Measurements from ENCODE around the gene DLG2.
A peak's percentile ranks its signal among the peaks of the same experiment; 100 is the strongest.

Gene DLG2

GRCh38 chr11:84747871-84748270, 879.3 kb downstream of the DLG2 start:
- Mint-ChIP-seq H3K4me1 (ENCODE audit: low read depth) (no peaks in the 10 kb centered on the region), H3K4me3 (no peak overlapping the region), H3K27ac (no peak overlapping the region), H3K36me3 (ENCODE audit: low read depth) (no peaks in the 10 kb centered on the region), H3K9me3 (peaks cover 9% of the 10 kb centered on the region), H3K27me3 (ENCODE audit: low read depth) (no peaks in the 10 kb centered on the region)
- DNase-seq (ENCODE audit: low spot score), result no peak

- no peak for DNase-seq (ENCODE audit: low spot score)
- Mint-ChIP-seq H3K4me1 (ENCODE audit: low read depth) (no peaks in the 10 kb centered on the region), H3K4me3 (no peak overlapping the region), H3K27me3 (ENCODE audit: low read depth) (no peaks in the 10 kb centered on the region), H3K36me3 (ENCODE audit: low read depth) (no peaks in the 10 kb centered on the region), H3K9me3 (peaks cover 21% of the 10 kb centered on the region), H3K27ac (no peak overlapping the region)
Measured at GRCh38 chr11:84740050-84740449, 887.1 kb downstream of the DLG2 start.

DNA sequence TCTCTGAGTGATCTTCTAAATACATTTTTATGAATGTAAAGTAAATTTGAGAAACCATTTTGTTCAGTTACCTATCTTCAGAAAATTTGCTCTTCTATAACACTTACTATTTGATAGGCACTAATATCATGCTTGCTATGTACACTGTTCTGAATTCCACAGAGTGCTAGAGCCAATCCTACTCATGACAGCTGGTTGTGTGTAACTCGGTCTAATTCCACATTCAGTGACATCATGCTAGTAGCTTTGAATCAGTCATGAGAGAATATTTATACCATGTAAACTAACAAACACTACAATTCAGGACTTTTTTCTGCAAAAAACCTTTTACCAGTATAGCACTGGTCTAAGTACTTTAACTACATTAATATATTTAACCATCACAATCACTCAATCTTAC, 902.9 kb downstream of the DLG2 start:
- no peaks in the 10 kb centered on the region for H3K36me3 Mint-ChIP-seq (ENCODE audit: low read depth)
- no peak overlapping the region for H3K4me3 Mint-ChIP-seq
- peaks cover 3% of the 10 kb centered on the region for H3K9me3 Mint-ChIP-seq
- H3K27ac Mint-ChIP-seq, result no peak overlapping the region
- H3K4me1 Mint-ChIP-seq (ENCODE audit: low read depth), result peaks cover 6% of the 10 kb centered on the region
- DNase-seq (ENCODE audit: low spot score), result no peak
- H3K27me3 Mint-ChIP-seq (ENCODE audit: low read depth), result peaks cover 6% of the 10 kb centered on the region

- Mint-ChIP-seq H3K9me3 (no peaks in the 10 kb centered on the region), H3K27ac (no peak overlapping the region), H3K4me3 (no peak overlapping the region), H3K36me3 (ENCODE audit: low read depth) (no peaks in the 10 kb centered on the region), H3K27me3 (ENCODE audit: low read depth) (peaks cover 8% of the 10 kb centered on the region), H3K4me1 (ENCODE audit: low read depth) (peaks cover 6% of the 10 kb centered on the region)
- no peak for DNase-seq (ENCODE audit: low spot score)
Measured at GRCh38 chr11:84722583-84723108, 904.5 kb downstream of the DLG2 start.

- Mint-ChIP-seq H3K9me3 (no peaks in the 10 kb centered on the region), H3K27me3 (ENCODE audit: low read depth) (peaks cover 8% of the 10 kb centered on the region), H3K36me3 (ENCODE audit: low read depth) (no peaks in the 10 kb centered on the region), H3K4me1 (ENCODE audit: low read depth) (peaks cover 6% of the 10 kb centered on the region), H3K4me3 (no peak overlapping the region), H3K27ac (no peak overlapping the region)
- DNase-seq (ENCODE audit: low spot score), result no peak
Measured at GRCh38 chr11:84721561-84721961, 905.6 kb downstream of the DLG2 start.

- H3K4me1 Mint-ChIP-seq (ENCODE audit: low read depth), result peaks cover 6% of the 10 kb centered on the region
Measured at GRCh38 chr11:84720706-84721402, 906.3 kb downstream of the DLG2 start.

GRCh38 chr11:84719935-84720577, 907.1 kb downstream of the DLG2 start:
- Mint-ChIP-seq H3K4me1 (ENCODE audit: low read depth) (peaks cover 6% of the 10 kb centered on the region), H3K27me3 (ENCODE audit: low read depth) (peaks cover 8% of the 10 kb centered on the region), H3K9me3 (no peaks in the 10 kb centered on the region), H3K4me3 (peak overlapping the region; percentile 74), H3K36me3 (ENCODE audit: low read depth) (no peaks in the 10 kb centered on the region), H3K27ac (no peak overlapping the region)
- DNase-seq (ENCODE audit: low spot score), result no peak

More at GRCh38 chr11:84720706-84721402, 906.3 kb downstream of the DLG2 start:
- Mint-ChIP-seq H3K4me3 (peak overlapping the region; percentile 75), H3K27ac (no peak overlapping the region), H3K27me3 (ENCODE audit: low read depth) (peaks cover 8% of the 10 kb centered on the region), H3K36me3 (ENCODE audit: low read depth) (no peaks in the 10 kb centered on the region), H3K9me3 (no peaks in the 10 kb centered on the region)
- DNase-seq (ENCODE audit: low spot score), result no peak

- no peaks in the 10 kb centered on the region for H3K36me3 Mint-ChIP-seq (ENCODE audit: low read depth)
- DNase-seq (ENCODE audit: low spot score), result peak; percentile 27
- peak overlapping the region; percentile 63 for H3K4me3 Mint-ChIP-seq
- peaks cover 9% of the 10 kb centered on the region for H3K9me3 Mint-ChIP-seq
- H3K27ac Mint-ChIP-seq, result peak overlapping the region; percentile 37
- H3K27me3 Mint-ChIP-seq (ENCODE audit: low read depth), result peaks cover 3% of the 10 kb centered on the region
- H3K4me1 Mint-ChIP-seq (ENCODE audit: low read depth), result peaks cover 2% of the 10 kb centered on the region
Measured at GRCh38 chr11:84714316-84714780, 912.8 kb downstream of the DLG2 start.

DNA sequence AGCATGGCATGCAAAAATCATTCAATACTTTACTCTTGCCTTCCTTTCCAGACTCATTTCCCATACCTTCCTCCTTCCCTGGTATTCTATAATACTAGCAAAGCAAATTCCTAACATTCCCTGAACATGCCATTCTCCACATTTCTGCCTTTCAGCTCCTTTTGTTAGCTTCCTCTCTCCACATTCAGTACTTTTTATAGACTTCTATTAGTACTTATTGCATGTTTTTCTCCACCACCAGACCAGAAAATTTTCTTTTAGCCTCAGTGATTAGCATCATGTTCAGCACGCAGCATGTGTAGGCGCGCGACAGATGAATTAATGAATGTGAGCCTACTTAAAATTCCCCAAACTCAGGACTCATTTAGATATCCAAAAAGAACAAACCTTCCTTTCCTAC, 935.3 kb downstream of the DLG2 start:
- no peak overlapping the region for H3K4me3 Mint-ChIP-seq
- peaks cover 5% of the 10 kb centered on the region for H3K9me3 Mint-ChIP-seq
- no peaks in the 10 kb centered on the region for H3K36me3 Mint-ChIP-seq (ENCODE audit: low read depth)
- no peak overlapping the region for H3K27ac Mint-ChIP-seq
- H3K27me3 Mint-ChIP-seq (ENCODE audit: low read depth), result no peaks in the 10 kb centered on the region
- no peaks in the 10 kb centered on the region for H3K4me1 Mint-ChIP-seq (ENCODE audit: low read depth)
- no peak for DNase-seq (ENCODE audit: low spot score)

DNA sequence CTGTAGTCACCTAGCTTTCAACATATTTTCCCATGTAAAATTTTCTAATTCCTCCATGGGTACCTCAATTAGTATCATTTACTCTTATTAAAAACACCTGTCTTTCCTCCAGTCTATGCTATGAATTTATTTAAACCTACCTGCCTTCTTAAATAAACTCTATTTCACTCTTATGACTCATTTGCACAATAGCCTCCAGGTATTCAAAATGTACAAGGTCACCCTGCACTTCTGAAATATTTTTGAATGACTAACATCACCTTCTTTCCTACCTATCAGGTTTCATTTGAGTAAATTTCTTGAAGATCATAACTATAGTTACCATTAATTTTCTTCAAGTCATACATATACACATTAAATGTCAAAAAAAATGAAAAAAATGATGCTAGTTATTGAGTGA, 939.7 kb downstream of the DLG2 start:
- no peaks in the 10 kb centered on the region for H3K9me3 Mint-ChIP-seq
- H3K27me3 Mint-ChIP-seq (ENCODE audit: low read depth), result no peaks in the 10 kb centered on the region
- DNase-seq (ENCODE audit: low spot score), result no peak
- H3K4me3 Mint-ChIP-seq, result no peak overlapping the region
- H3K27ac Mint-ChIP-seq, result no peak overlapping the region
- H3K4me1 Mint-ChIP-seq (ENCODE audit: low read depth), result no peaks in the 10 kb centered on the region
- H3K36me3 Mint-ChIP-seq (ENCODE audit: low read depth), result no peaks in the 10 kb centered on the region

GRCh38 chr11:84686716-84687115, 940.4 kb downstream of the DLG2 start:
- no peaks in the 10 kb centered on the region for H3K4me1 Mint-ChIP-seq (ENCODE audit: low read depth)
- no peak for DNase-seq (ENCODE audit: low spot score)
- no peaks in the 10 kb centered on the region for H3K36me3 Mint-ChIP-seq (ENCODE audit: low read depth)
- H3K9me3 Mint-ChIP-seq, result no peaks in the 10 kb centered on the region
- no peaks in the 10 kb centered on the region for H3K27me3 Mint-ChIP-seq (ENCODE audit: low read depth)
- H3K4me3 Mint-ChIP-seq, result no peak overlapping the region
- no peak overlapping the region for H3K27ac Mint-ChIP-seq

GRCh38 chr11:84685976-84686375, 941.2 kb downstream of the DLG2 start:
- Mint-ChIP-seq H3K27ac (no peak overlapping the region), H3K27me3 (ENCODE audit: low read depth) (no peaks in the 10 kb centered on the region), H3K4me1 (ENCODE audit: low read depth) (no peaks in the 10 kb centered on the region), H3K9me3 (no peaks in the 10 kb centered on the region), H3K4me3 (no peak overlapping the region), H3K36me3 (ENCODE audit: low read depth) (no peaks in the 10 kb centered on the region)
- DNase-seq (ENCODE audit: low spot score), result no peak

DNA sequence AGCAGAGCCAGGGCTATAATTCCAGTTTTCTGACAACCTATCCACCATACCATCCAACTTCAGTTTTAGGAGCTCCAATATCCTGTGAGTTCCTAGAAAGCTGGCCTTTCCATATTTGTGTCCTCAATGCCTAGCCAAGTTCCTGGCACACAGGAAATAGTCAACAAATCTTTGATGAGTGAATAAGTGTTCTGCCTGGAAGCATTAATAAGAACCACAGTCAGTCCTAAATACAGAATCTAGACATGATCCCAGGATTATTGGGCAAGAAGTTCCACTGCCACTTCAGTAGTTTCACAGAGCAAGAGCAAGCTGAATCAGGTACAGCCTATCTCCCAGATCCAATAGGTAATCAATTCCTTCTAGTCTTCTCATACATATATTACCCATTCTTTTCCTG, 942.0 kb downstream of the DLG2 start:
- Mint-ChIP-seq H3K27ac (no peak overlapping the region), H3K4me3 (no peak overlapping the region), H3K36me3 (ENCODE audit: low read depth) (no peaks in the 10 kb centered on the region), H3K27me3 (ENCODE audit: low read depth) (no peaks in the 10 kb centered on the region), H3K4me1 (ENCODE audit: low read depth) (no peaks in the 10 kb centered on the region), H3K9me3 (peaks cover 3% of the 10 kb centered on the region)
- no peak for DNase-seq (ENCODE audit: low spot score)

GRCh38 chr11:84681456-84681855, 945.7 kb downstream of the DLG2 start:
- H3K9me3 Mint-ChIP-seq, result peaks cover 3% of the 10 kb centered on the region
- DNase-seq (ENCODE audit: low spot score), result no peak
- H3K36me3 Mint-ChIP-seq (ENCODE audit: low read depth), result no peaks in the 10 kb centered on the region
- no peak overlapping the region for H3K27ac Mint-ChIP-seq
- H3K27me3 Mint-ChIP-seq (ENCODE audit: low read depth), result no peaks in the 10 kb centered on the region
- H3K4me1 Mint-ChIP-seq (ENCODE audit: low read depth), result no peaks in the 10 kb centered on the region
- H3K4me3 Mint-ChIP-seq, result no peak overlapping the region

Measured in T-helper 2 cell treated with Interferon-gamma antibody and Interleukin-4, amounts not matched to agents 5 μg/mL and 100 μg/mL, for 36 hours (primary cell).